Stimulated activated CD8-positive, alpha-beta memory T cell treated with anti-CD3 and anti-CD28 coated beads, Interleukin-7, amount 100 ng/mL, for 24 hours (primary cell): ENCODE data around the gene DENND2A.
"Not testable (repeated sequence)": the region's sequence is repeated elsewhere in the genome, so short reads cannot be mapped to it uniquely, and the experiment has no call there.

Experiments
- DNase-seq: peaks from one replicate; pipeline ENCODE4 v3.0.0-alpha.2; 2020; ENCODE audit warnings: low read depth

Gene DENND2A, protein sequence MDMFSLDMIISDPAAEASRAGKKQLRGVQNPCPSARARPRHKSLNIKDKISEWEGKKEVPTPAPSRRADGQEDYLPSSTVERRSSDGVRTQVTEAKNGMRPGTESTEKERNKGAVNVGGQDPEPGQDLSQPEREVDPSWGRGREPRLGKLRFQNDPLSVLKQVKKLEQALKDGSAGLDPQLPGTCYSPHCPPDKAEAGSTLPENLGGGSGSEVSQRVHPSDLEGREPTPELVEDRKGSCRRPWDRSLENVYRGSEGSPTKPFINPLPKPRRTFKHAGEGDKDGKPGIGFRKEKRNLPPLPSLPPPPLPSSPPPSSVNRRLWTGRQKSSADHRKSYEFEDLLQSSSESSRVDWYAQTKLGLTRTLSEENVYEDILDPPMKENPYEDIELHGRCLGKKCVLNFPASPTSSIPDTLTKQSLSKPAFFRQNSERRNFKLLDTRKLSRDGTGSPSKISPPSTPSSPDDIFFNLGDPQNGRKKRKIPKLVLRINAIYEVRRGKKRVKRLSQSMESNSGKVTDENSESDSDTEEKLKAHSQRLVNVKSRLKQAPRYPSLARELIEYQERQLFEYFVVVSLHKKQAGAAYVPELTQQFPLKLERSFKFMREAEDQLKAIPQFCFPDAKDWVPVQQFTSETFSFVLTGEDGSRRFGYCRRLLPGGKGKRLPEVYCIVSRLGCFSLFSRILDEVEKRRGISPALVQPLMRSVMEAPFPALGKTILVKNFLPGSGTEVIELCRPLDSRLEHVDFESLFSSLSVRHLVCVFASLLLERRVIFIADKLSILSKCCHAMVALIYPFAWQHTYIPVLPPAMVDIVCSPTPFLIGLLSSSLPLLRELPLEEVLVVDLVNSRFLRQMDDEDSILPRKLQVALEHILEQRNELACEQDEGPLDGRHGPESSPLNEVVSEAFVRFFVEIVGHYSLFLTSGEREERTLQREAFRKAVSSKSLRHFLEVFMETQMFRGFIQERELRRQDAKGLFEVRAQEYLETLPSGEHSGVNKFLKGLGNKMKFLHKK

GRCh38 chr7:140640727-140641523, at the start of gene DENND2A:
TSS of gene DENND2A (minus strand) at chr7:140640813. CDS start at chr7:140602397, 38,416 bp downstream.
- no peak for DNase-seq

- DNase-seq = no peak
Measured at GRCh38 chr7:140689199-140690152, 48.9 kb upstream of the DENND2A start.

GRCh38 chr7:140688341-140688740, 47.7 kb upstream of the DENND2A start:
- DNase-seq = no peak

DNA sequence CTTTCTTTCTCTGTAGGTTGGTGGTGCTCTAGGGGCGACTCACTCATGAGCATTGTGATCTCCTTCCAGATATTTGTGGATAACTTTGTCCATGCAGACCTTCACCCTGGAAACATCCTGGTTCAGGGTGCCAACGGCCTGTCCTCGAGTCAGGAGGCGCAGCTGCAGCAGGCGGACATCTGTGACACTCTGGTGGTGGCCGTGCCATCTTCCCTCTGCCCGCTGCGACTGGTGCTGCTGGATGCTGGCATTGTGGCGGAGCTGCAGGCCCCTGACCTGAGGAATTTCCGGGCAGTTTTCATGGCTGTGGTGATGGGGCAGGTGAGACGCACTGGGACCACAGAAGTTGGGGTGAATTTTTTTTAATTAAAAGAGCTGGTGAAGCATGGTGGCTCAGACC, 46.3 kb upstream of the DENND2A start:
- DNase-seq = no peak

- no peak for DNase-seq
Measured at GRCh38 chr7:140685407-140686087, 44.9 kb upstream of the DENND2A start.

GRCh38 chr7:140684066-140684950, 43.7 kb upstream of the DENND2A start:
- no peak for DNase-seq

DNA sequence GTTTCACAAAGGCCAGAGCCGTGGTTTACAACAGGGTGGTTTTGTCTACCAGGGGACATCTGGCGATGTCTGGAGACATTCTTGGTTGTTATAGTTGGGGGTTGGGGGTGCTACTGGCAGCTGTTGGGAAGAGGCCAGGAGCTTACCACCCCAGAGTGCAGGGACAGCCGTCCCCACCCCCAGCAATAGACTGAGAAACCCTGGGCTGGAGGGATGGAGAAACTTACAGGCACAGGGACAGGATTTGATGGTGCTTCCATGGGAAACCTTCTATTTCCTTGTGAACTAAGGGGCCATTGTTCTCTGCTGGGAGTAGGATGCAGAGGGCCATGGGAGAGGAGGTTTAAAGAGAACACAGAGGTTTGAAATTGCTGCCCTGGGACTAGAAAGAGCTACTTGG, 43.0 kb upstream of the DENND2A start:
- DNase-seq = no peak

- DNase-seq = no peak
Measured at GRCh38 chr7:140681766-140682165, 41.2 kb upstream of the DENND2A start.

GRCh38 chr7:140680886-140681285, 40.3 kb upstream of the DENND2A start:
- DNase-seq = no peak

GRCh38 chr7:140679186-140679585, 38.6 kb upstream of the DENND2A start:
- DNase-seq = no peak

- DNase-seq = no peak
Measured at GRCh38 chr7:140678816-140679130, 38.2 kb upstream of the DENND2A start.

DNA sequence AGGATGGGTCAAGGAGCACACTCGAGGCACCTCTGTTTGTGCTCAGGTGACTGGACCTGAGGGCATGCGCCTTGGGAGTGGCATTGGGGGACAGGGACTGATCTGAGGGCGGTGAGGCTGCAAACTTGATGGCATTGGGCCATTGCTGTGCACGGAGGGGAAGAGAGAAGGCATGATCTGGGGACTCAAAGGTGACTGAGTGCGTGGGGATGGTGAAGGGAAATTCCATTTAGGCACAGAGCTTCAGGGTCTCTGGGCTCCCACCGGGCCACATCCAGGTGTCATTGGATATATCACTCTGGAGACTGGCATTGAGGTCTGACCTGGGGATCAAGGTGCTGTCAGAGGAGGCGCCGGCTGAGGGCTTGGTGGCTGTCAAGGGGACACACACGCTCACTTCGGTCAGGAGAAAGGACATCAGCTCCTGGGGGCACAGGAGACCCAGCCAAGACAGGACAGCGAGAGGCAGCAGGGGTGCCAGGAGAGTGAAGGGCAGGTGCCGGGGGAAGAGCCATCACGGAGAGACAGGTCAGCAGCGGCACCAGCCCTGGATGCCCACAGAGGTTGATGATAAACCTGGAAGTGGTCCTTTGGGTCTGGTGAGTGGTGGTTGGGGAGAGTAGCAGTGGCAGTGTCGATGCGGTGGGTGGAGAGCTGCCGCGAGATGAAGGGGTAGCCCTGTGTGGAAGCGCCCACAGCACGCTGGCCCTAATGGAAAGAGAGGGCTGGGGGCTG, 37.6 kb upstream of the DENND2A start:
- no peak for DNase-seq

- DNase-seq = no peak
Measured at GRCh38 chr7:140677496-140677895, 36.9 kb upstream of the DENND2A start.

GRCh38 chr7:140676956-140677355, 36.3 kb upstream of the DENND2A start:
- DNase-seq = not testable (repeated sequence)

DNA sequence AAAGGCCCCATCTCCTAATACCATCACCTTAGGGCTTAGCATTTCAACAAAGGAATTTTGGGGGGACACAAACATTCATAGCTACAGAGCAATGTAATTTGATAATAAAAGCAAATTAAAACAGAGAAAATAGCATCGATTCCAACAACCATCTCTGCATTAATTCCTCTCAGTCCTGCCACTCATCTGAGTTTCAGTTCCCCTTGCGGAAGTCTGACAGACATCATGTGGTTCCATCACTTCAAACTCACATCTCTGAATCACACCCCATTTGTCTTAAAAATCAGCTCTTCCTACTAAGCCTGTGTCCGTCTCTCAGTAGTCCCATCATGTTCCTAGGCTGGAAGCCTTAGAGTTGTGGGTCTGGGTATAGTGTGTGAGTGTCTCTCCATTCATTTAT, 35.7 kb upstream of the DENND2A start:
- DNase-seq = no peak

DNA sequence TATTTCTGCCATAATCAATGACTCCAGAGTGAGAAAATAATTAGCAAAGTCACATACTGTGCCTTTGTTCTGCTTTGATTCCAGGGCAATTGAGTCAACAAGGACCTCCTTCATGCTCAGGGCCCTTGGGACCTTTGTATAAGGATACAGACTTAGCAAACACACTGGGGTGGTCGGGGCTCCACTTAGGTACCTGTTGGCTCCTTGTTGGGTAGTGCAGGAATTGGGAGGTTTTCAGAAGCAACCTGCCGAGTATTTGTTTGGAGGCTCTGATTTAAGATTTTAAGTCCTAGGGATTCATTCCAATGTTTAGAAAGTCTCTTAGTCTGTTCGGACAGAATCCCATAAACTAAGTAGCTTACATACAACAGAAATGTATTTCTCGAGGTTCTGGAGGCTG, 35.1 kb upstream of the DENND2A start:
- no peak for DNase-seq

DNA sequence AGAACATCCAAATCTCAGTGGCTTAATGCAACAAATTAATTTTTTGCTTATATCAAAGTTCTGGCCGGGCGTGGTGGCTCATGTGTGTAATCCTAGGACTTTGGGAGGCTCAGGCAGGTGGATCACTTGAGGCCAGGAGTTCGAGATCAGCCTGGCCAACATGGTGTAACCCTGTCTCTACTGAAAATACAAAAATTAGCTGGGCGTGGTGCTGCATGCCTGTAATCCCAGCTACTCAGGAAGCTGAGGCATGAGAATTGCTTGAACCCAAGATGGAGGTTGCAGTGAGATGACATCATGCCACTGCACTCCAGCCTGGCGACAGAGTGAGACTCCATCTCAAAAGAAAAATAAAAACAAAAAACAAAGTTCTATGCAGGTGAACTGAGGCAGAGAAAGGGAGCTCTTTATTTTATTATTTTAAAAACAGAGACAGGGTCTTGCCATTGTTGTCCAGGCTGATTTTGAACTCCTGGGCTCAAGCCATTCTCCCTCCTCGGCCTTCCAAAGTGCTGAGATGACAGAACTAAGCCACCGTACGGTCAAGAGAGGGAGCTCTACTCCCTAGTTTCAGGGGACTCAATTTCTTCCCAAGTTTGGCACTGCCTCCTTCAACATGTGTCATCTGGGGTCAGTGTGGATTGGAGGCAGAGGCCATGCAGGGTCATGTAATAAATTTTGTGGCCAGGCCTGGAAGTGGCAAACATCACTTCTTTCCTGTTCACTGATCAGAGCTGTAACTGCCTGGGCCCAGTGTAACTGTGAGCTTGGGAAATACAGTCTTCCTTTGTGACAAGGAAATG, 34.5 kb upstream of the DENND2A start:
- DNase-seq = no peak

GRCh38 chr7:140674356-140674800, 33.8 kb upstream of the DENND2A start:
- no peak for DNase-seq
